Measurements from ENCODE around the gene CNOT1.
A peak's percentile ranks its signal among the peaks of the same experiment; 100 is the strongest.

CNOT1 gene

GRCh38 chr16:58518083-58518979 lies 111.3 kb downstream of the CNOT1 start:
- no peak for DNase-seq (ENCODE audit: low read depth in 2 of 2)

GRCh38 chr16:58516768-58517107 lies 112.9 kb downstream of the CNOT1 start:
- no peak for DNase-seq (ENCODE audit: low read depth in 2 of 2)

- no peak for DNase-seq (ENCODE audit: low read depth in 2 of 2)
Observed at GRCh38 chr16:58515871-58516767, 113.5 kb downstream of the CNOT1 start.

- DNase-seq (ENCODE audit: low read depth in 2 of 2): peak; percentile 60 to 65
Observed at GRCh38 chr16:58515125-58515870, 114.3 kb downstream of the CNOT1 start, which contains the start of gene SETD6. TSS of gene SETD6 (plus strand) at chr16:58515517. CDS start at chr16:58515538, 21 bp downstream.

- no peak for DNase-seq (ENCODE audit: low read depth in 2 of 2)
Observed at GRCh38 chr16:58513874-58514273, 115.8 kb downstream of the CNOT1 start.

GRCh38 chr16:58511933-58512815 lies 117.5 kb downstream of the CNOT1 start:
- peak in 1 of 2 experiments; percentile 20 for DNase-seq (ENCODE audit: low read depth in 2 of 2)

- no peak for DNase-seq (ENCODE audit: low read depth in 2 of 2)
Observed at GRCh38 chr16:58510776-58511628, 118.6 kb downstream of the CNOT1 start.

- no peak for DNase-seq (ENCODE audit: low read depth in 2 of 2)
Observed at GRCh38 chr16:58510097-58510775, 119.4 kb downstream of the CNOT1 start.

- no peak for DNase-seq (ENCODE audit: low read depth in 2 of 2)
Observed at GRCh38 chr16:58509256-58510096, 120.2 kb downstream of the CNOT1 start.

GRCh38 chr16:58508671-58509251 lies 120.9 kb downstream of the CNOT1 start:
- no peak for DNase-seq (ENCODE audit: low read depth in 2 of 2)

- no peak for DNase-seq (ENCODE audit: low read depth in 2 of 2)
Observed at GRCh38 chr16:58507963-58508670, 121.5 kb downstream of the CNOT1 start.

GRCh38 chr16:58507195-58507962 lies 122.2 kb downstream of the CNOT1 start:
- DNase-seq (ENCODE audit: low read depth in 2 of 2): no peak

- DNase-seq (ENCODE audit: low read depth in 2 of 2): no peak
Observed at GRCh38 chr16:58506241-58507194, 123.1 kb downstream of the CNOT1 start.

- DNase-seq (ENCODE audit: low read depth in 2 of 2): no peak
Observed at GRCh38 chr16:58503863-58504688, 125.5 kb downstream of the CNOT1 start.

All from fibroblast of skin of left quadriceps (primary cell).